Uterus (tissue), 2 donors: Measurements from ENCODE around the gene CRTC2.

Experiments used
- POLR2A ChIP-seq, 2 donors: fragments of 450-650 bp; IDR thresholded peaks; one replicate each; pipeline ENCODE4 v1.6.1; 2016; ENCODE audit warnings: antibody characterized with exemption in 2 of 2, mild to moderate bottlenecking in 1 of 2, moderate library complexity in 1 of 2
- TF ChIP-seq, protein P1 (sequence below), 4 experiments: fragments of 200-600 bp in 2 of 4; fragments of 450-650 bp in 2 of 4; sonication (generic) in 2 of 4; IDR thresholded peaks; one replicate each; pipeline ENCODE4 v1.5.1; 2016 to 2019; ENCODE audit warnings: antibody characterized with exemption in 4 of 4, mild to moderate bottlenecking in 2 of 4, moderate library complexity in 1 of 4

DNA sequence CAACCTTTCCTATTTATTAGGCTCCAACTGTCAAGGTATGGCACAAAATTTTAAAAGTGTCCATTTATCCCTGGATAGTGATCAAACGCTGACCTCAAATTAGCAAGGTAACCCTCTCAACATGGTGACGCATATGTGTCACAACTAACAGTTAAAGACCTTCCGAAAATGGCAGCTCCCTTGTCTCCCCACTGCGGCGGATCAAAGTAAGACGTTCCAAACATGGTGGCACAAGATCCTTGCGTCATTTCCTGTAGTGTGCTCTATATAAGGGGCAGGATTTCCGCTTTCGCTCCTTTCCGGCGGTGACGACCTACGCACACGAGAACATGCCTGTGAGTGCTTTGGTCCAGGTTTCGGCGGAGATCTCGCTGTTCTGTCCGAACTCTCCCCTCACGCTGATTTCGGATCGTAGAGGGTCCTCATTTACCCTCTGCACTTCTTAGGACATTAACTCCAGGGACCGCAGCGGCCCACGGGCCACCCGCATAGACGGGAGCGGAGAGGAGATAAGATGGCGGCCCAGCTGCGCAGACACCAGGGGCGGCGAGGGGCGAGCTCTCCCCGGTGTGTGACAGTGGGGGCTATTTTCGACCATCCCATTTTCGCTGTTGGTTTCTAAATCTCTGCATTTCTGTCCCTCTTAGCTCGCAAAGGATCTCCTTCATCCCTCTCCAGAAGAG, 32.2 kb upstream of the CRTC2 start, which contains the start of gene RPS27:
- TF ChIP-seq, protein P1, sequence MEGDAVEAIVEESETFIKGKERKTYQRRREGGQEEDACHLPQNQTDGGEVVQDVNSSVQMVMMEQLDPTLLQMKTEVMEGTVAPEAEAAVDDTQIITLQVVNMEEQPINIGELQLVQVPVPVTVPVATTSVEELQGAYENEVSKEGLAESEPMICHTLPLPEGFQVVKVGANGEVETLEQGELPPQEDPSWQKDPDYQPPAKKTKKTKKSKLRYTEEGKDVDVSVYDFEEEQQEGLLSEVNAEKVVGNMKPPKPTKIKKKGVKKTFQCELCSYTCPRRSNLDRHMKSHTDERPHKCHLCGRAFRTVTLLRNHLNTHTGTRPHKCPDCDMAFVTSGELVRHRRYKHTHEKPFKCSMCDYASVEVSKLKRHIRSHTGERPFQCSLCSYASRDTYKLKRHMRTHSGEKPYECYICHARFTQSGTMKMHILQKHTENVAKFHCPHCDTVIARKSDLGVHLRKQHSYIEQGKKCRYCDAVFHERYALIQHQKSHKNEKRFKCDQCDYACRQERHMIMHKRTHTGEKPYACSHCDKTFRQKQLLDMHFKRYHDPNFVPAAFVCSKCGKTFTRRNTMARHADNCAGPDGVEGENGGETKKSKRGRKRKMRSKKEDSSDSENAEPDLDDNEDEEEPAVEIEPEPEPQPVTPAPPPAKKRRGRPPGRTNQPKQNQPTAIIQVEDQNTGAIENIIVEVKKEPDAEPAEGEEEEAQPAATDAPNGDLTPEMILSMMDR (IDR thresholded peaks at IDR 0.05) = peak in 2 of 4 experiments; percentile 30 to 33
- TF ChIP-seq POLR2A (IDR thresholded peaks at IDR 0.05) = peak; percentile 94 to 98
